Upper lobe of left lung (tissue), 6 donors: Measurements from ENCODE around the gene G2E3. TPM values are rescaled to one million over a fixed set of nuclear protein-coding genes. Genes with fewer than 3 reads are reported as not detected.
A peak's percentile ranks its signal among the peaks of the same experiment; 100 is the strongest.

Experiments
- ATAC-seq, 2 donors: fragments of 200-7000 bp; cut with Tn5 transposase; one replicate each; pipeline ENCODE4 v1.9.1; 2022; ENCODE audit warnings: mild to moderate bottlenecking in 2 of 2, moderate library complexity in 2 of 2; ENCODE audit not compliant: low FRiP score in 2 of 2
- DNase-seq, 2 donors: peaks; one replicate each; pipeline ENCODE4 v3.0.0-alpha.2; 2019 to 2020
- H3K27ac ChIP-seq, 4 donors: fragments of 200-600 bp; sonication (generic); one replicate each; pipeline ENCODE4 v1.5.1; 2016 to 2019
- H3K27me3 ChIP-seq, 4 donors: fragments of 200-600 bp; sonication (generic); one replicate each; pipeline ENCODE4 v1.5.1; 2017 to 2019
- H3K36me3 ChIP-seq, 4 donors: fragments of 200-600 bp; sonication (generic); one replicate each; pipeline ENCODE4 v1.5.1; 2016 to 2019
- H3K4me1 ChIP-seq, 4 donors: fragments of 200-600 bp; sonication (generic); one replicate each; pipeline ENCODE4 v1.5.1; 2018 to 2019
- H3K4me3 ChIP-seq, 4 donors: fragments of 200-600 bp; sonication (generic); one replicate each; pipeline ENCODE4 v1.5.1; 2017 to 2019; ENCODE audit warnings: mild to moderate bottlenecking in 2 of 4, moderate library complexity in 1 of 4
- H3K9me3 ChIP-seq, 4 donors: fragments of 200-600 bp; sonication (generic); one replicate each; pipeline ENCODE4 v1.5.1; 2018 to 2019
- EP300 ChIP-seq, 4 donors: sonication (generic); formaldehyde crosslinking; IDR thresholded peaks; one replicate each; pipeline ENCODE4 v1.5.1; 2017; ENCODE audit warnings: antibody characterized with exemption in 4 of 4, control low read depth in 2 of 4
- POLR2A ChIP-seq, 4 donors: fragments of 450-650 bp; IDR thresholded peaks; one replicate each; pipeline ENCODE4 v1.5.1; 2016 to 2017; ENCODE audit warnings: antibody characterized with exemption in 4 of 4, mild to moderate bottlenecking in 2 of 4
- POLR2AphosphoS5 ChIP-seq, 2 donors: sonication (generic); formaldehyde crosslinking; IDR thresholded peaks; one replicate each; pipeline ENCODE4 v1.5.1; 2017; ENCODE audit warnings: antibody characterized with exemption in 2 of 2
- WGBS, 2 donors: methylation state at CpG; one replicate each; pipeline ENCODE4 v1.1.5; 2017 to 2018; 5-methylcytosine and 5-hydroxymethylcytosine counted together
- total RNA-seq, 6 donors: library from RNA; depleted of rRNA in 4 of 6; stranded (reverse); fragments of >200 nt in 4 of 6; gene quantifications; one replicate each; pipeline versions ENCODE4 v1.1.0 to v1.2.1, GENCODE V29; 2016 to 2021
- TF ChIP-seq, protein P1 (sequence below), 6 experiments: fragments of 450-650 bp in 4 of 6; fragments of 200-600 bp in 2 of 6; sonication (generic) in 2 of 6; IDR thresholded peaks; one replicate each; pipeline ENCODE4 v1.5.1; 2016 to 2019; ENCODE audit warnings: antibody characterized with exemption in 6 of 6
- donor health status: DM: no; HTN: no; CAD: no; lungs with moderate emphysema.
- donor health status: DM: no; HTN: yes; CAD: no; lungs with severe emphysema.

G2E3 gene
- total RNA-seq, 6 donors from 2014 or later = 8.1 to 15.4 (median 12.6) TPM

DNA sequence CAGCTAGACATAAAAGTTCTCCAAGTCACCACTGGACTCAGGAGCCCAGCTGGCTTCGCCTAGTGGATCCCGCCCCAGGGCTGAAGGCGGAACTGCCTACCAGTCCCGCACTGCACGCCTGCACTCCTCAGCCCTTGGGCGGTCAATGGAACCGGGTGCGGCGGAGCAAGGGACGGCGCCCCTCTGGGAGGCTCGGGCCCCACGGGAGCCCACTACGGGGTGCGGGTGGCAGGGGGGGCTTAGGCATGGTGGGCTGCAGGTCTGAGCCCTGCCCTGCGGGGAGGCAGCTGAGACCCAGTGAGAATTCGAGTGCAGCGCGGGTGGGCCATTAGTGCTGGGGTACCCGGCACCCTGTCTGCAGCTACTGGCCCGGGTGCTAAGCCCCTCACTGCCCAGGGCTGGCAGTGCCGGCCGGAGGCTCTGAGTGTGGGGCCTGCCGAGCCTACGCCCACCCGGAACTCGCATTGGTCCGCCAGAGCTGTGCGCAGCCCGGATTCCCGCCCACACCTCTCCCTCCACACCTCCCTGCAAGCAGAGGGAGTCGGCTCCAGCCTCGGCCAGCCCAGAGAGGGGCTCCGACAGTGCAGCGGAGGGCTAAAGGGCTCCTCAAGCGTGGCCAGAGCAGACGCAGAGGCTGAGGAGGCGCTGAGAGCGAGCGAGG lies 11.4 kb upstream of the G2E3 start:
- H3K4me3 ChIP-seq = no peak overlapping the region
- H3K27me3 ChIP-seq = no peaks in the 10 kb centered on the region
- TF ChIP-seq POLR2A (IDR thresholded peaks at IDR 0.05) = no peak
- TF ChIP-seq, protein P1, sequence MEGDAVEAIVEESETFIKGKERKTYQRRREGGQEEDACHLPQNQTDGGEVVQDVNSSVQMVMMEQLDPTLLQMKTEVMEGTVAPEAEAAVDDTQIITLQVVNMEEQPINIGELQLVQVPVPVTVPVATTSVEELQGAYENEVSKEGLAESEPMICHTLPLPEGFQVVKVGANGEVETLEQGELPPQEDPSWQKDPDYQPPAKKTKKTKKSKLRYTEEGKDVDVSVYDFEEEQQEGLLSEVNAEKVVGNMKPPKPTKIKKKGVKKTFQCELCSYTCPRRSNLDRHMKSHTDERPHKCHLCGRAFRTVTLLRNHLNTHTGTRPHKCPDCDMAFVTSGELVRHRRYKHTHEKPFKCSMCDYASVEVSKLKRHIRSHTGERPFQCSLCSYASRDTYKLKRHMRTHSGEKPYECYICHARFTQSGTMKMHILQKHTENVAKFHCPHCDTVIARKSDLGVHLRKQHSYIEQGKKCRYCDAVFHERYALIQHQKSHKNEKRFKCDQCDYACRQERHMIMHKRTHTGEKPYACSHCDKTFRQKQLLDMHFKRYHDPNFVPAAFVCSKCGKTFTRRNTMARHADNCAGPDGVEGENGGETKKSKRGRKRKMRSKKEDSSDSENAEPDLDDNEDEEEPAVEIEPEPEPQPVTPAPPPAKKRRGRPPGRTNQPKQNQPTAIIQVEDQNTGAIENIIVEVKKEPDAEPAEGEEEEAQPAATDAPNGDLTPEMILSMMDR (IDR thresholded peaks at IDR 0.05) = no peak
- TF ChIP-seq EP300 (IDR thresholded peaks at IDR 0.05) = no peak
- TF ChIP-seq POLR2AphosphoS5 (IDR thresholded peaks at IDR 0.05) = no peak
- no peaks in the 10 kb centered on the region for H3K9me3 ChIP-seq
- DNase-seq (peak in 1 of 2 donors; percentile 72), ATAC-seq (peak in 1 of 2 donors; percentile 63)
- 91 to 96% methylated on average over 15 to 35 of the region's 40 CpGs for WGBS, 2 donors
- no peaks in the 10 kb centered on the region for H3K36me3 ChIP-seq
- no peak overlapping the region for H3K27ac ChIP-seq
- no peaks in the 10 kb centered on the region for H3K4me1 ChIP-seq

DNA sequence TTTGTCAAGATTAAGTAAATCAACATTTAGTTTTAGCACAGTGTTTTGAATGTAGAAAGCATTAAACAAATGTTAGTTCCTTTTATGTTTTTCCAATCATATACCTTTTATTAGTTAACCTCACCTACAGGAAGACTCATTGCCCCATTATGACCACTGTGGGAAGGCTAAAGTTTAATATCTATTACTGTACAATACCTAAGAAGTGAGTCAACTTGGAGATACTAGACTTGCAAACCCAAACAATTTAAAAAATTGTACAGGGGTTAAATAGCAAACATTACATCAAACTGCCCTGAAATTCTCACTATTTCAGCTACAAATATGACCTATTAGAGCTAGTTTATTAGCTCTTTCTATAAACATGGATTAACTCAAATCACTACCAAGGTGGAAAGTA lies 8.6 kb upstream of the G2E3 start:
- Histone ChIP-seq H3K9me3 (no peaks in the 10 kb centered on the region), H3K4me3 (no peak overlapping the region), H3K36me3 (no peaks in the 10 kb centered on the region), H3K4me1 (no peaks in the 10 kb centered on the region), H3K27me3 (no peaks in the 10 kb centered on the region), H3K27ac (no peak overlapping the region)
- TF ChIP-seq POLR2A (IDR thresholded peaks at IDR 0.05) (no peak), EP300 (IDR thresholded peaks at IDR 0.05) (no peak), POLR2AphosphoS5 (IDR thresholded peaks at IDR 0.05) (no peak)
- TF ChIP-seq, protein P1 (IDR thresholded peaks at IDR 0.05) = no peak
- no peak for ATAC-seq
- no peak for DNase-seq

DNA sequence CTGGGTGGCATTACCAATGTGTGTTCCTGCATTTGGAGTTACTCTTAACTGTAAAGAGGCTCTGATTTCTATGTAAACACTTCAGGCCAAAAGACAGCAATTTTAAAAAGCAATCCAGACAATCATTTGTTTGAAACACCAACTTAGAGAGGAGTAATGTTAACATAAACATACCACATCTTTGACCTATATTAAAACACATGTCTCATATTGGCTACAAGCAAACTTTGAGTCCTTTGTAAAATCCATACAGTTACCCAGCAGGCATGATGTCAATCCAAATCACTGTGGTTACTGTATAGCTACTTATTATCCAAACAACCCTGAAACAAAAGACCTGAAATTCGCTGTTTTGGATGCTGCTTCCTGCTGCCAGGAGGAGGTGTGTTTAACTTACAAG lies 7.5 kb upstream of the G2E3 start:
- ATAC-seq = no peak
- Histone ChIP-seq H3K36me3 (no peaks in the 10 kb centered on the region), H3K27me3 (no peaks in the 10 kb centered on the region), H3K9me3 (no peaks in the 10 kb centered on the region), H3K4me1 (no peaks in the 10 kb centered on the region), H3K4me3 (no peak overlapping the region), H3K27ac (no peak overlapping the region)
- DNase-seq = no peak
- TF ChIP-seq EP300 (IDR thresholded peaks at IDR 0.05) = no peak
- no peak for TF ChIP-seq POLR2AphosphoS5 (IDR thresholded peaks at IDR 0.05)
- TF ChIP-seq, protein P1 (IDR thresholded peaks at IDR 0.05) = no peak
- no peak for TF ChIP-seq POLR2A (IDR thresholded peaks at IDR 0.05)
- WGBS, 2 donors = 19 to 51% methylated on average over 1 of the region's 1 CpG

DNA sequence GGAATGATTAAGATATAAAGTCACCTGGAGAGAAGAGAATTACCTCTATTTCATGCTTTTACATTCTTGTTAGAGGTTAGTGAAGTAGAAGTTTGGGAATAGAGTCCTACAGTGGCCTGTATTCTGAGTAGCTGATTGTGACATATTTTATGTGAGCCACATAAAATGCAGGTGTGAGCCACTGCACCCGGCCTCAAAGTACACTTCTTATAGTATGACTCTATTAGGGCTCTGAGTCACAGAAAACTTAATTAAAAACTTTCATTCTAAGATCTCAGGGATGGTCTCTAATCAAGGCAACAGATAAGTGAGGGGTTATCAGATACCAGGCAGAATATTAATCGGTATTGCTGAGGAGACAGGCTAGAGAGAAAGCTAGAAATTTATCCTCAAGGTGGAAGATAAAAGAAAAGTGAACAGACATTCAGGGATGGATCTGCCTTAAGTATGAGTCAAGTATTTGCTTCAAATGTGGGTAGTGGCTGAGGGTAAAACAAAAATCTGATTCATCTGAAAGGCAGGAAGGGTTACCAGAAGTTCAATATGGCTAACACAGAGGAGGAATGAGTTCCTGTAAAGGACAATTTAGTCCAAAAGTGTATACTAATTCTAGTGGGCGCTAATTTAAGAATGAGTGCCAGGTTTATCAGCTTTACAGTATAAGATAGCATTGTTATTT lies 5.5 kb upstream of the G2E3 start:
- TF ChIP-seq POLR2A (IDR thresholded peaks at IDR 0.05) (no peak), EP300 (IDR thresholded peaks at IDR 0.05) (no peak), POLR2AphosphoS5 (IDR thresholded peaks at IDR 0.05) (no peak)
- TF ChIP-seq, protein P1 (IDR thresholded peaks at IDR 0.05) = no peak
- H3K27me3 ChIP-seq = no peaks in the 10 kb centered on the region
- ATAC-seq = no peak
- DNase-seq = no peak
- H3K4me3 ChIP-seq = no peak overlapping the region
- H3K9me3 ChIP-seq = no peaks in the 10 kb centered on the region
- no peaks in the 10 kb centered on the region for H3K36me3 ChIP-seq
- peaks cover 0 to 3% (median 0%) of the 10 kb centered on the region in 4 donors for H3K4me1 ChIP-seq
- WGBS, 2 donors = 89 to 94% methylated on average over 3 of the region's 3 CpGs
- H3K27ac ChIP-seq = no peak overlapping the region

- TF ChIP-seq POLR2AphosphoS5 (IDR thresholded peaks at IDR 0.05) = no peak
- TF ChIP-seq, protein P1 (IDR thresholded peaks at IDR 0.05) = no peak
- TF ChIP-seq POLR2A (IDR thresholded peaks at IDR 0.05) = no peak
- no peak for TF ChIP-seq EP300 (IDR thresholded peaks at IDR 0.05)
- no peaks in the 10 kb centered on the region for H3K9me3 ChIP-seq
- 44 to 52% methylated on average over 6 of the region's 6 CpGs for WGBS, 2 donors
- peak overlapping the region; percentile 32 to 96 (median 76) for H3K4me3 ChIP-seq
- H3K27ac ChIP-seq = peak overlapping the region; percentile 76 to 87 (median 84)
- H3K4me1 ChIP-seq = peaks cover 9 to 19% (median 17%) of the 10 kb centered on the region in 4 donors
- ATAC-seq (no peak), DNase-seq (no peak)
- H3K36me3 ChIP-seq = no peaks in the 10 kb centered on the region
- no peaks in the 10 kb centered on the region for H3K27me3 ChIP-seq
These were observed 640 bp upstream of the G2E3 start for GRCh38 chr14:30558362-30558674.
